Activated CD4-positive, alpha-beta T cell treated with anti-CD3 and anti-CD28 coated beads, Interleukin-2, amount 50 U/mL, for 4 hours (primary cell): ENCODE data around the gene KCNAB2.

Source experiments
- DNase-seq, 2 experiments: peaks; one replicate each; pipeline ENCODE4 v3.0.0-alpha.2; 2020

Gene KCNAB2

GRCh38 chr1:6045561-6045960 is at the start of gene KCNAB2:
KCNAB2 (plus strand) TSS chr1:6045888; CDS start chr1:6051537, 5,649 bp downstream.
- no peak for DNase-seq

- DNase-seq: no peak
Measured at GRCh38 chr1:5996641-5997270, 48.9 kb upstream of the KCNAB2 start.

DNA sequence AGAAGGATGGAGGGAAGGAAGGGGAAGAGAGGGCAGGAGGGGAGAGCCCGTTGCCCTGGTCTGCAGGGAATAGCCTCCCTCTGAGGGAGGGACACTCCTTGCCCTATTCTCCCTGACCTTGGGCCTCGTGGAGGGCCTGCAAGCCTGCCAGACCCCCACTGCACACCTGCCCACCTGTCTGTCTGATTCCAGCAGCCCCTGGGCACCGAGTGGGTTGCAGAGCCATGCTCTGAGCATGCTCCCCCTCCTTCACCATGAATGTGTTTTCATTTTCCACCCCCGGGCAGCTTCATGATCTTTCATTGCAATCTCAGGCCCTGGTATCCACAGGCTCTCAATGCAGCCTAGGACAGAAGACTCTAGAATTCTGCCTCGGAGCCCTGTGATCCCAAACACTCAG is 48.4 kb upstream of the KCNAB2 start:
- no peak for DNase-seq

- DNase-seq: no peak
Measured at GRCh38 chr1:5998051-5998905, 47.4 kb upstream of the KCNAB2 start.

DNA sequence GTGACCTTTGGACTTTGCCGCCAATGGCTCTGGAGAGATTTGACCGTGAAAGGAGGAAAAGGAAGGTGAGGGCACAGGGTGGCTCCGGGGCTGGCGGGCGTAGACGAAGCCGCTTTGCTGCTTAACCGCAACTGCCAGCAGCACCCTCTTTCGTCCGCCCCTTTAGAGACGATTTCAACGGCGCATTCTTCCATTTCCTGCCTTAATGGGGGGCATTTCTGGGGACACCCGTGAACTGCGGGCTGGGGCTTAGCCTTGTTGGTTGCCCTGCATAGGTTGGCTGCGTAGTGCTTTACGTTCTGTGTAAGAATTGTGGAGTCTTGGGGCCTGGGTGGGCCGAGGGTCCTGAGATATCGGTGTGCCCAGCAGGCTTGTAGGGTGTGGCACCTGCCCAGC is 46.8 kb upstream of the KCNAB2 start:
- DNase-seq: no peak

DNA sequence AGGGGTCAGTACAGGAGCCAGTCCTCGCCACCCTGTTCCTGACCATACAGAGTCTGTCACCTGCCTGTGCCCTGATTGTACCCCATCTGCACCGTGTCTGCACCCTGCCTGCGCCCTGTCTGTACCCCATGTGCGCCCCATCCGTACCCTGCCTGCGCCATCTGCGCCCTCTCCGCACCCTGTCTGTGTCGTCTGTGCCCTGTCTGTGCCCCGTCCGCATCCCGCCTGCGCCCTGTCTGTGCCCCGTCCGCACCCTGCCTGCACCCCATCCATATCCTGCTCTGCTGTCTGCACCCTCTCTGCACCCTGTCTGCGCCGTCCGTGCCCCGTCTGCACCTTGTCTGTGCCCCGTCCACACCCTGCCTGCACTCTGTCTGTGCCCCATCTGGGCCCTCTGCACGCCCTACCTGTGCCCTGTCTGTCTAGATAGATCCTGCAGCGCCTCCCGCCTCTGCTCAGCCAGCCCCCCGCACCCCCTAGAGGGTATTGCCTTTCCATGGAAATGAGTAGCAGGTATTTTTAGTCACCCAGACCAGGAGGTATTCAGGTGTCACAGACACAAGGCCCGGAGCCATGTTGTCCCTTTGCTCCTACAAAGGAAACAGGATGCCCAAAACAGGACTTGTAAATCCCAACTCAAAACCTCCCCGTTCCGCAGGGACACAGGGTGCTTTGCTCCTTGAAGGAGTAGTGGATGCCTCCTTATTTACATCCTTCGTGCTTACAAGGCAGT is 45.8 kb upstream of the KCNAB2 start:
- DNase-seq: no peak

- no peak for DNase-seq
Measured at GRCh38 chr1:6000444-6001288, 45.0 kb upstream of the KCNAB2 start.

GRCh38 chr1:6001992-6002576 is 43.6 kb upstream of the KCNAB2 start:
- DNase-seq: no peak

GRCh38 chr1:6002714-6003501 is 42.8 kb upstream of the KCNAB2 start:
- no peak for DNase-seq

DNA sequence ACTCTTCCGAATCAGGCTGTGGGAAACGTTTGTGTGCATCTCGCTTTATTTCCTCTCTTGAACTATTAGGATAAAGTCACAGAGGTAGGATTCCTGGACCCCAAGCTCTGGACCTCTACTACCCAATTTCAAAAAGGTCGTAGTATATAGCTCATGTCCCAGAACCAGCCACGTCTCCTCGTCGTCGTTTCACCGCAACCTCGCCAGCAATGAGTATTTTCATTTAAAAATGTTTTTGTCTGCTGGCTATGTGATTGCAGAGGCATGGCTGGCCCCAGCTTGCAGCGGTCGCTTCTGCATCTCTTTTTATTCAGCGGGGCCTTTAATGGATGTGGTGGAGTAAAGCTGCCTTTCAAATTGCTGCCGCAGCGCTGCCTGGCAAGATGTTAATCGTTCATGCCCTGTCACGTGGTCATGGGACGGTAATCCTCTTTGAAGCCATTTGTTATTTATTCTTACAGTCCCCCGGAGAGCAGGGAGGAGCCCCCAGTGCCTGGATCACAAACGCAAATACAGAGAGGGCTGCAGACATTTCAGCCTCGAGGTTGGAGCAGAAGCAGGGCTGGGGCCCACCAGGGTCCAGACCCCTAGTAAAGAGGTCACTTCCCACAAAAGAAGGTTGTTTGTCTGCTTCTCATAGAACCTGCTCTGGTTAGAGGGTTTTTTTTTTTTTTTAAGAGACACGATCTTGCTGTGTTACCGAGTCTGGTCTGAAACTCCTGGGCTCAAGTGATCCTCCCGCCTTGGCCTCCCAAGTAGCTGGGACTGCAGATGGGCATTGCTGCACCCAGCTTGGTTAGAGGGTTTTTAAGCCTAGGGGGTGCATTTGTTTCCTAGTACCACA is 41.9 kb upstream of the KCNAB2 start:
- DNase-seq: no peak

DNA sequence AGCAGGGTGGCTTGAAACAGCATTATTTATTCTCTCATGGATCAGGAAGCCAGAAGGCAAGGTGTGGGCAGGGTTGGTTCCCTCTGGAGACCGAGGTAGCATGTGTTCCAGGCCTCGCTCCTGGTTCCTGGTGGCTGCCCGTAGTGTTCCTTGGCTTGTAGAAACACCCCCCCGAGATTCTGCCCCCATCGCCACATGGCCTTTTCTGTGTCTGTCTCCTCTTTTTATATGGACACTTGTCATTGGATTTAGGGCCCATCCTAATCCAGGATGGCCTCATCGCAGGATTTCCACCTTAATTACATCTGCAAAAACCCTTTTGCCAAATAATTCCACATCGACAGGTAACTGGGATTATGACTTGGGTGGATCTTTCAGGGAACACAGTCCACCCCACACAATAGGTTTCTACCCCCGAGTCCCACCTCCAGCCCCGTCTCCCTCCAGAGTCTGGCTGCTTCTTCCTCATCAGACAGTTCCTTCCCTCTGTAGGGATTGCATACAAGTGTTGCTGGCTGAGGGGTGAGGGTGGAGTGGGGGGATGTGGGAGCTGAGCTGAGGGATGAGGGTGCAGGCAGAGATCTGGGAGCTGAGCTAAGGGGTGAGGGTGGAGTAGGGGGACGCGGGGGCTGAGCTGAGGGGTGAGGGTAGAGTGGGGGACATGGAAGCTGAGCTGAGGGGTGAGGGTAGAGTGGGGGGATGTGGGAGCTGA is 41.1 kb upstream of the KCNAB2 start:
- no peak for DNase-seq

- DNase-seq: no peak
Measured at GRCh38 chr1:6005276-6005917, 40.3 kb upstream of the KCNAB2 start.

- DNase-seq: no peak
Measured at GRCh38 chr1:6006882-6007281, 38.8 kb upstream of the KCNAB2 start.

DNA sequence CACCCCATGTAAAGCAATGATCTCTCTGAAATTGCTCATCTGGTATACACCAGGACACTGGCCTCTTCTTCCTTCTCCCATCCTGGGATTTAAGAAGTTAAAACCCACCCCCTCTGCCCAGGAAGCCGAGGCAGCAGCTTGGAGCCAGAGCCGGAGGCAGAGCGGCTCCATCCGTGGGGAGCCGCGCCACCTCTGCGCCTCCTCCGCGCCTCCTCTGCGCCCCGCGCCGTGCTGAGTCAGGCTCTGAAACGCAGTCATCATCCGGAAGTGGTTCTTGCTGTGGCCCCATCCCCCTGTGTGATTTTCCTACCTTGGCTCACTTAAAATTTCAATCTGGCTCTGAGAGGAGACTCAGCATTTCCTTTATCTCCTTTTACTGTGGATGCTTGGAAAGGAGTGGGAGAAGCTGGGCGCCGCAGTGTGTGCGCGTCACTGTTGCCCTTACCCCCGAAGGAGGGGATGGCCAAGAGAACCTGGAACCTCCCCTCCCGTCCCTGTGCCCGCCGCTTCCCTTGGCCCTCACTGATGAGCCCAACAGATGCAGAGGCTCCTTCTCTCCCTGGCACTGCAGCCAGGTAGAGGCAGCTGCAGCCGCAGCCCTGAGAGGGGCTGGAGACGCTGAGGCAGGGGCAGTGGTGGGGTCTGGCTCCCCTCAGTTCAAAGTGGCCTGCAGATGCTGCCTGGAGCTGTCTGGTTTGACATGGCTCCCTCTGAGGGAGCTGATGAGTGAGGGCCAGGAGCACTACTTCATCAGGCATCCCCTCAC is 38.2 kb upstream of the KCNAB2 start:
- DNase-seq: no peak

GRCh38 chr1:6008084-6008415 is 37.6 kb upstream of the KCNAB2 start:
- DNase-seq: no peak

- DNase-seq: no peak
Measured at GRCh38 chr1:6008696-6009095, 37.0 kb upstream of the KCNAB2 start.

GRCh38 chr1:6009120-6010040 is 36.3 kb upstream of the KCNAB2 start:
- no peak for DNase-seq

DNA sequence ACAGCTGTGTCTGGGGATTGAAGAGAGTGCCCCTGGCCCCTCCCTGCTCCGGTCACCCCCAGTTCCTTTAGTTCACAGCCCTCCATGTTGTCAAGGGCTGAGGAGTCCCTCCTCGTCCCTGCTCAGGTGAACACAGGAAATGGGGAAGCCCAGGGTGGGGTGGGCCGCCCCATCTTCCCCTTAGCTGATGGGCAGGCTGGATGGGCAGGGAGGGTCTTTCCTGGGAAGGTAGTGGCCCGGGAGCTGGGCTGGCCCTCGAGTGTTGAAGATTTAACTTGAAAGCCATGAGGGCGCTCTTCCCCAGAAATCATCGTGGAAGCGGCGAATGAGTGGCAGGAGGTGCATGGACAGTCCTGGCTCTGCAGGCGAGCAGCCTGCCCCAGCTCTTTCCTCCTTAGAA is 35.1 kb upstream of the KCNAB2 start:
- DNase-seq: no peak
